Brain microvascular endothelial cell (primary cell): ENCODE results near the gene BICD1.
A peak's percentile ranks its signal among the peaks of the same experiment; 100 is the strongest.

Source experiments
- DNase-seq: peaks from one replicate; pipeline ENCODE4 v3.0.0-alpha.2; 2020
- H3K27ac ChIP-seq: fragments of 250-450 bp; sonication (Bioruptor Pico); 2 replicates; pipeline ENCODE4 v1.5.1; 2020; ENCODE audit warnings: mild to moderate bottlenecking, moderate library complexity
- H3K27me3 ChIP-seq: fragments of 250-450 bp; sonication (Bioruptor Pico); replicated peaks from 2 replicates; pipeline ENCODE4 v1.5.1; 2020; ENCODE audit warnings: mild to moderate bottlenecking
- H3K36me3 ChIP-seq: fragments of 250-450 bp; sonication (Bioruptor Pico); replicated peaks from 2 replicates; pipeline ENCODE4 v1.5.1; 2020; ENCODE audit warnings: mild to moderate bottlenecking
- H3K4me3 ChIP-seq: 2 replicates; pipeline ENCODE4 v1.5.1; 2011; ENCODE audit warnings: low read depth, mild to moderate bottlenecking, control low read depth, low read length, moderate library complexity
- in situ Hi-C: cut with HindIII; loops from 2 replicates; pipeline ENCODE4 v1.10.0; 2017; ENCODE audit warnings: low sequenced_read_pairs, low pct_ligation_motif_present
- TF ChIP-seq, protein P1 (sequence below): IDR thresholded peaks from 2 replicates; pipeline ENCODE4 v1.5.1; 2011; ENCODE audit warnings: low read depth, mild to moderate bottlenecking, moderate library complexity, low read length, control low read depth, inconsistent platforms; ENCODE audit errors: missing control alignments

BICD1 gene

GRCh38 chr12:32312049-32312670 is 205.5 kb downstream of the BICD1 start:
- Histone ChIP-seq H3K36me3 (no peaks in the 10 kb centered on the region), H3K27me3 (no peaks in the 10 kb centered on the region), H3K4me3 (no peak overlapping the region), H3K27ac (no peak overlapping the region)
- DNase-seq: peak; percentile 14
- in situ Hi-C loops: loop anchor here (25.0 kb wide), 1 partner anchor 250 kb away; no protein-coding TSS in a partner anchor
- TF ChIP-seq, protein P1, sequence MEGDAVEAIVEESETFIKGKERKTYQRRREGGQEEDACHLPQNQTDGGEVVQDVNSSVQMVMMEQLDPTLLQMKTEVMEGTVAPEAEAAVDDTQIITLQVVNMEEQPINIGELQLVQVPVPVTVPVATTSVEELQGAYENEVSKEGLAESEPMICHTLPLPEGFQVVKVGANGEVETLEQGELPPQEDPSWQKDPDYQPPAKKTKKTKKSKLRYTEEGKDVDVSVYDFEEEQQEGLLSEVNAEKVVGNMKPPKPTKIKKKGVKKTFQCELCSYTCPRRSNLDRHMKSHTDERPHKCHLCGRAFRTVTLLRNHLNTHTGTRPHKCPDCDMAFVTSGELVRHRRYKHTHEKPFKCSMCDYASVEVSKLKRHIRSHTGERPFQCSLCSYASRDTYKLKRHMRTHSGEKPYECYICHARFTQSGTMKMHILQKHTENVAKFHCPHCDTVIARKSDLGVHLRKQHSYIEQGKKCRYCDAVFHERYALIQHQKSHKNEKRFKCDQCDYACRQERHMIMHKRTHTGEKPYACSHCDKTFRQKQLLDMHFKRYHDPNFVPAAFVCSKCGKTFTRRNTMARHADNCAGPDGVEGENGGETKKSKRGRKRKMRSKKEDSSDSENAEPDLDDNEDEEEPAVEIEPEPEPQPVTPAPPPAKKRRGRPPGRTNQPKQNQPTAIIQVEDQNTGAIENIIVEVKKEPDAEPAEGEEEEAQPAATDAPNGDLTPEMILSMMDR: peak; percentile 53

- Histone ChIP-seq H3K4me3 (no peak overlapping the region), H3K27ac (no peak overlapping the region), H3K27me3 (no peaks in the 10 kb centered on the region), H3K36me3 (no peaks in the 10 kb centered on the region)
- TF ChIP-seq, protein P1: no peak
- no peak for DNase-seq
- in situ Hi-C loops: loop anchor here (25.0 kb wide), 1 partner anchor 260 kb away; no protein-coding TSS in a partner anchor
Observed at GRCh38 chr12:32322354-32322753, 215.7 kb downstream of the BICD1 start.

DNA sequence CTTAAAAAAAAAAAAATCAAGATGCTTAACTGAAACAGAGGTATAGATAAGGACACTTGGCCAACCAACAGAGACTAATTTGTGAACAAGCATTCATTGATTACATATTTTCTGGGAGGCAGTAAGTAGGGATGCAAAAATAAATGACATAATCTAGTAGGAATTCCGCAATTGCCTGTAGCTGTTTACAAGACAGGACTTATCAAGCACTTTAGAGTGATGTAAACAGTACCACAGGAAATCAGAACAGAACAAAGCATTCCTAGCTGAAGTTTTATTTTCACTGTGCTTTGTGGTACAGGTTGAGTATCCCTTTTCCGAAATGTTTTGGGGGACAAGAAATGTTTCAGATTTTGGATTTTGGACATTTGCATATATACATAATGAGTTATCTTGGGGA is 224.5 kb downstream of the BICD1 start:
- Histone ChIP-seq H3K36me3 (peaks cover 8% of the 10 kb centered on the region), H3K4me3 (no peak overlapping the region), H3K27me3 (no peaks in the 10 kb centered on the region), H3K27ac (no peak overlapping the region)
- no peak for DNase-seq
- TF ChIP-seq, protein P1: no peak
- in situ Hi-C loops: no loop called here

- in situ Hi-C loops: no loop called here
- TF ChIP-seq, protein P1: no peak
- no peak overlapping the region for H3K27ac ChIP-seq
- DNase-seq: no peak
- no peak overlapping the region for H3K4me3 ChIP-seq
- H3K27me3 ChIP-seq: no peaks in the 10 kb centered on the region
- peaks cover 10% of the 10 kb centered on the region for H3K36me3 ChIP-seq
Observed at GRCh38 chr12:32332446-32332845, 225.8 kb downstream of the BICD1 start.

DNA sequence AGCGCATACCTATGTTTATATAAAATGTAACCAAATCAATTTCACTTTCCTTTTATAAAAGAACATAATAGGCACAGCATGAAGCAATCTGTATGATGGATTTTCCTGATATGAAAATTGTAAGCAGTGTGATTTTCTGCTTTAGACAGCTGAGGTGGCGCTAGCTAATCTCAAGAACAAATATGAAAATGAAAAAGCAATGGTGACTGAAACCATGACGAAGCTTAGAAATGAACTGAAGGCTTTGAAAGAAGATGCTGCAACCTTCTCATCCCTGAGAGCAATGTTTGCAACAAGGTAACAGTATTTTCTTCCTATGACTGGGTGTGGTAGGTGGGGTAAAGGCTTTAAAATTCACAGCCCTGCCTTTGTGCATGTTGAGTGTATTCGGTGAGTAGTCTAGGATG is 227.7 kb downstream of the BICD1 start:
- TF ChIP-seq, protein P1: no peak
- Histone ChIP-seq H3K27ac (no peak overlapping the region), H3K27me3 (no peaks in the 10 kb centered on the region), H3K36me3 (peaks cover 14% of the 10 kb centered on the region), H3K4me3 (no peak overlapping the region)
- DNase-seq: no peak
- in situ Hi-C loops: no loop called here

GRCh38 chr12:32336261-32336660 is 229.6 kb downstream of the BICD1 start:
- H3K27me3 ChIP-seq: no peaks in the 10 kb centered on the region
- H3K36me3 ChIP-seq: peaks cover 14% of the 10 kb centered on the region
- in situ Hi-C loops: no loop called here
- H3K27ac ChIP-seq: no peak overlapping the region
- H3K4me3 ChIP-seq: no peak overlapping the region
- DNase-seq: no peak
- TF ChIP-seq, protein P1: no peak
